Measurements from ENCODE around the gene ADPRH.

- no peak for TF ChIP-seq BHLHE40 (IDR thresholded peaks at IDR 0.05; ENCODE audit: borderline replicate concordance)
- TF ChIP-seq SP1 (IDR thresholded peaks at IDR 0.05): no peak
- TF ChIP-seq TARDBP (IDR thresholded peaks at IDR 0.05): no peak
- TF ChIP-seq SUZ12 (IDR thresholded peaks at IDR 0.05): no peak
- no peak for TF ChIP-seq FOXM1 (IDR thresholded peaks at IDR 0.05; ENCODE audit: borderline replicate concordance)
- no peak for TF ChIP-seq FOXK2 (IDR thresholded peaks at IDR 0.05)
- no peak for TF ChIP-seq HDGF (IDR thresholded peaks at IDR 0.05; ENCODE audit: borderline replicate concordance)
- TF ChIP-seq ZNF384 (IDR thresholded peaks at IDR 0.05): no peak
- TF ChIP-seq ARNT (IDR thresholded peaks at IDR 0.05): no peak
These were observed 2.9 kb downstream of the ADPRH start for GRCh38 chr3:119582178-119582577.

All from HEK293T (cell line).